ENCODE measurements around the gene RNFT2. TPM values are rescaled to one million over a fixed set of nuclear protein-coding genes. Genes with fewer than 3 reads are reported as not detected.

RNFT2 gene
- total RNA-seq, 1 experiment from 2014 or later: 34.9 TPM

- TF ChIP-seq, protein P1, sequence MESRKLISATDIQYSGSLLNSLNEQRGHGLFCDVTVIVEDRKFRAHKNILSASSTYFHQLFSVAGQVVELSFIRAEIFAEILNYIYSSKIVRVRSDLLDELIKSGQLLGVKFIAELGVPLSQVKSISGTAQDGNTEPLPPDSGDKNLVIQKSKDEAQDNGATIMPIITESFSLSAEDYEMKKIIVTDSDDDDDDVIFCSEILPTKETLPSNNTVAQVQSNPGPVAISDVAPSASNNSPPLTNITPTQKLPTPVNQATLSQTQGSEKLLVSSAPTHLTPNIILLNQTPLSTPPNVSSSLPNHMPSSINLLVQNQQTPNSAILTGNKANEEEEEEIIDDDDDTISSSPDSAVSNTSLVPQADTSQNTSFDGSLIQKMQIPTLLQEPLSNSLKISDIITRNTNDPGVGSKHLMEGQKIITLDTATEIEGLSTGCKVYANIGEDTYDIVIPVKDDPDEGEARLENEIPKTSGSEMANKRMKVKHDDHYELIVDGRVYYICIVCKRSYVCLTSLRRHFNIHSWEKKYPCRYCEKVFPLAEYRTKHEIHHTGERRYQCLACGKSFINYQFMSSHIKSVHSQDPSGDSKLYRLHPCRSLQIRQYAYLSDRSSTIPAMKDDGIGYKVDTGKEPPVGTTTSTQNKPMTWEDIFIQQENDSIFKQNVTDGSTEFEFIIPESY (IDR thresholded peaks at IDR 0.05; ENCODE audit: extremely low read depth, insufficient replicate concordance, low read length): no peak
- no peak for TF ChIP-seq YY1 (IDR thresholded peaks at IDR 0.05; ENCODE audit: extremely low read depth, insufficient replicate concordance, low read depth, low read length)
- TF ChIP-seq EGR1 (IDR thresholded peaks at IDR 0.05; ENCODE audit: low read depth): no peak
- no peak for TF ChIP-seq CBX3 (IDR thresholded peaks at IDR 0.05; ENCODE audit: low read depth)
- no peak for TF ChIP-seq JUND (IDR thresholded peaks at IDR 0.05)
- no peak for TF ChIP-seq TCF7L2 (IDR thresholded peaks at IDR 0.05; ENCODE audit: borderline replicate concordance, extremely low read depth, insufficient read depth, insufficient read length)
Measured at GRCh38 chr12:116698116-116698515, 40.0 kb upstream of the RNFT2 start (continued).

DNA sequence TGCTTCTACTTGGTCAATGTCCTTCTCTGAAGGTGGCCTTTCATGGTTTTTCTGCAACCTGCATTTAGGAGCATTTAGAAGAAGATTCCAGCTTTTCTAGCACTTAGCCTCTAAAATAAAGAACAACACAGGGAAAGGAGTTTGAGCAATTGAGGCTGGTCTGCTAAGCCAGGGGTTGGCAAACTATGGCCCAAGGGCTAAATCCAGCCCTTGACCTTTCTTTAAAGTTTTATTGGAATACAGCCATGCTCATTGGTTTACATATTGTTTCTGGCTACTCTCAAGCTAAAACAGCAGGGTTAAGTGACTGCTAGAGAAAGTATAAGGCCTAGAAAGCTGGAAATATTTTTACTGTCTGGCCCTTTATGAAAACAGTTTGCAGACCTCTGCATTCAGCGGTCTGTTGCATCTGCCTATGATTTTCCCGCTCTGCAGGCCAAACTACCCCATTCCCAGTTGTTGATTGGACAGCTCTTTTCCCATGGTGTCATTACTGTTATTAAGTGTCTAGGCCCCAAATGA lies 39.5 kb upstream of the RNFT2 start:
- H3K27me3 ChIP-seq (ENCODE audit: insufficient read depth, low read length): no peaks in the 10 kb centered on the region
- no peaks in the 10 kb centered on the region for H3K79me2 ChIP-seq (ENCODE audit: insufficient read depth, low read length)
- BruUV-seq (replicated peaks): no TSS peak
- H3K9me2 ChIP-seq (ENCODE audit: insufficient read depth): no peaks in the 10 kb centered on the region
- no peak for ATAC-seq
- ChIA-PET CTCF (interaction anchor here (1.8 to 2.0 kb wide), 2 partner anchors 10 to 715 kb away, joined by 7 to 8 read pairs; no protein-coding TSS in a partner anchor), POLR2A (interaction anchor here (1.5 kb wide), 1 partner anchor 10 kb away, joined by 3 read pairs; no protein-coding TSS in a partner anchor), RAD21 (ENCODE audit: low non-redundant PET in 1 of 2, low total read pairs in 2 of 2, uncharacterized antibody in 2 of 2, unreplicated experiment in 2 of 2) (no interaction called here)
- H2AFZ ChIP-seq (ENCODE audit: low read depth, low read length, poor library complexity, severe bottlenecking): no peak overlapping the region
- H3K4me2 ChIP-seq (ENCODE audit: low read length): no peak overlapping the region
- H3K36me3 ChIP-seq (ENCODE audit: control insufficient read depth in 1 of 2, insufficient read depth in 2 of 2, low read length in 2 of 2): no peaks in the 10 kb centered on the region
- peaks cover 0 to 4% of the 10 kb centered on the region in 2 experiments; a peak in 1 of 4 replicates for H3K4me1 ChIP-seq (ENCODE audit: control insufficient read depth in 1 of 2, insufficient read depth in 2 of 2, low read length in 2 of 2)
- H3K9me3 ChIP-seq (ENCODE audit: control insufficient read depth in 1 of 2, insufficient read depth in 1 of 2, low read depth in 1 of 2, low read length in 2 of 2): no peaks in the 10 kb centered on the region
- H3K4me3 ChIP-seq (replicated peaks in 1 of 2; ENCODE audit: low read depth in 1 of 2, low read length in 2 of 2): no peak overlapping the region
- H4K20me1 ChIP-seq (ENCODE audit: insufficient read depth): no peaks in the 10 kb centered on the region
- no peak for DNase-seq (ENCODE audit: low read depth, low spot score)
- intact Hi-C loops (cut with micrococcal nuclease): loop anchor here (5.0 to 10.0 kb wide), 3 partner anchors 424 to 631 kb away; partner anchors contain the start of gene MED13L
- no peak overlapping the region for H3K27ac ChIP-seq (ENCODE audit: low read depth, low read length)
- no peak for TF ChIP-seq CEBPB (IDR thresholded peaks at IDR 0.05; ENCODE audit: low read depth)
- no peak for TF ChIP-seq ZNF274 (IDR thresholded peaks at IDR 0.05; ENCODE audit: low read depth, low read length)
- no peak for TF ChIP-seq ZFX (IDR thresholded peaks at IDR 0.05)
- TF ChIP-seq YY1 (IDR thresholded peaks at IDR 0.05; ENCODE audit: extremely low read depth, insufficient replicate concordance, low read depth, low read length): no peak
- no peak for TF ChIP-seq CTCF (IDR thresholded peaks at IDR 0.05 in 2 of 3, conservative IDR thresholded peaks at IDR 0.05 in 1 of 3; ENCODE audit: borderline replicate concordance in 1 of 3, insufficient read depth in 1 of 3, low read depth in 2 of 3, low read length in 2 of 3)
- TF ChIP-seq FOSL1 (IDR thresholded peaks at IDR 0.05; ENCODE audit: low read depth): no peak
- TF ChIP-seq JUND (IDR thresholded peaks at IDR 0.05): no peak
- H3K9ac ChIP-seq (ENCODE audit: low read length): no peak overlapping the region

Measured in HCT116 (cell line).